ENCODE data around the gene BOD1L1.

BOD1L1 gene

GRCh38 chr4:13535708-13536361, 91.7 kb downstream of the BOD1L1 start:
- TF ChIP-seq CTCF (conservative IDR thresholded peaks at IDR 0.05; ENCODE audit: low read length): no peak
- no peak overlapping the region for H3K4me3 ChIP-seq (ENCODE audit: low read length)
- DNase-seq (ENCODE audit: low read depth): no peak

DNA sequence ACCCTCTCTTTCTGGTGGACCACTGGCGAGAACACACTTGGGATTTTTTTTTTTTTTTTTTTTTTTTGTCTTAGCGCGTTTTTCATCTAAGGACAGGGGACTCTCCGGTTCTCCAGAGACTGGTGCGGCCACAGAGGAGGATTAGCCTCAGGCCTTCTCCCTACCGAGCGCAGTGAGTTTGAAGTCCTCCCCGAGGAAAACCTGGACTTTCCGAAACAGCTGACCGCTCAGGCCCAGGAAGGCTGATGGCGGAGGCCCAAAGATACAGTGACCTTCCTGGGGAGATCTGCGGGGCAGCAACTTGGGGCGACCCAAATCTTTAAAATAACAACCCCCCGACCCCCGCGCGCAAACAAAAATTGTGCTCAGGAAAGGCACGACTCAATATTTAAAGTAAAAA, 92.4 kb downstream of the BOD1L1 start:
- no peak for TF ChIP-seq CTCF (conservative IDR thresholded peaks at IDR 0.05; ENCODE audit: low read length)
- DNase-seq (ENCODE audit: low read depth): no peak
- H3K4me3 ChIP-seq (ENCODE audit: low read length): no peak overlapping the region

- no peak overlapping the region for H3K4me3 ChIP-seq (ENCODE audit: low read length)
- no peak for TF ChIP-seq CTCF (conservative IDR thresholded peaks at IDR 0.05; ENCODE audit: low read length)
- DNase-seq (ENCODE audit: low read depth): no peak
Measured at GRCh38 chr4:13534344-13535063, 93.0 kb downstream of the BOD1L1 start.

DNA sequence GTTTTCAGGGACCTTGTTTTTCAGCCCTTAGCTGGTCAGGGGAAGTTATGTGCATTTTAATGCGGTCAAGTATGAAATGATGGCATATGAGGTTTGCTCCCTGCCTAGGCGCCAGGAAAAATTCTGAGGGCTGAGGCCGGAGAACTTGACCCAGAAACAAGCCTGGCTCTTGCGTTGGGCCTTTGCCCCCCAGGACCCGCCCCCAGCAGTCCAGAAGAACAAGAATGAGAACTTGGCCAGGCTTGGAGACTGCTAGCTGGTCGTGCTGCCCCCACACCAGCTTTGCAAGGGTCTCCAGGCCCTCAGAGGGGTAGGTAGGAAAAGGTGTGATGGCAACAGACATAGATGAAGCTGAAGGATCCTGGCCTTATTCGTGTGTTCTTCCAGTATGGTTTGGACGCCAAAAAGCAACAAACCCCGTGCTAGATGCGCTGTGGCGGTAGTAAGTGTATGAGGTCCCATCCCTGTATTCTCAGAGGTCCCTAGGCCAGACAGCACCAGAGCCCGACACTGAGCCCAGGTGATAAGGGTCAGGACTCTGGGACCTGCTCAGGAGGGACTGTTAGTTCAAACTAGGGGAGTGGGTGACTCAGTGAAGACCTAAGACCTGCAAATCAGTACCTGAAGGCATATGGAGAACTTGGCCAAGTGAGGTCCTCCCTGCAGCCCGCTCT, 93.7 kb downstream of the BOD1L1 start:
- no peak for DNase-seq (ENCODE audit: low read depth)
- no peak overlapping the region for H3K4me3 ChIP-seq (ENCODE audit: low read length)
- TF ChIP-seq CTCF (conservative IDR thresholded peaks at IDR 0.05; ENCODE audit: low read length): no peak

DNA sequence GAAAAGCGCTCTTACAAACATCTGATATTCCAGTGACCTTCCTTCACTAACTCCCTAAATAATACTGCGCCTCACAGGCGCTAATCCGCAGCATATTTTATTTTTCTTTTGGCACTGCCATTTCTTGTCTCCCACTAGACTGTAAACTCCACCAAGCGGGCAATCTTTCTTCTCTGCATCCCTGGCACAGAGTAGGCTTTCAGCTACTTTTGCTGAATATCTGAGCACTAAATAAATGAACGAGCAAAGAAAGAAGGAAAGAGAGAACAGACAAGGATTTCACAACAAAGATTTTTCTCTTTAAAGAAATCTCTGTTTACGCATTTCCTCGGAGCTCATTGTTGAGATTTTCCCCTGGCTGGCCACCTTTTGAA, 95.9 kb downstream of the BOD1L1 start:
- no peak overlapping the region for H3K4me3 ChIP-seq (ENCODE audit: low read length)

GRCh38 chr4:13530823-13531624, 96.5 kb downstream of the BOD1L1 start:
- no peak for TF ChIP-seq CTCF (conservative IDR thresholded peaks at IDR 0.05; ENCODE audit: low read length)
- DNase-seq (ENCODE audit: low read depth): no peak
- H3K4me3 ChIP-seq (ENCODE audit: low read length): no peak overlapping the region

More for the DNA sequence above, 95.9 kb downstream of the BOD1L1 start:
- no peak for TF ChIP-seq CTCF (conservative IDR thresholded peaks at IDR 0.05; ENCODE audit: low read length)
- DNase-seq (ENCODE audit: low read depth): no peak

Data from AG10803 (cell line).